ENCODE measurements around the gene MSH5. TPM values are rescaled to one million over a fixed set of nuclear protein-coding genes. Genes with fewer than 3 reads are reported as not detected.
A peak's percentile ranks its signal among the peaks of the same experiment; 100 is the strongest.

The MSH5 gene
- total and polyA plus RNA-seq, 5 donors: 1.8 to 3.2 (median 3.0) TPM

DNA sequence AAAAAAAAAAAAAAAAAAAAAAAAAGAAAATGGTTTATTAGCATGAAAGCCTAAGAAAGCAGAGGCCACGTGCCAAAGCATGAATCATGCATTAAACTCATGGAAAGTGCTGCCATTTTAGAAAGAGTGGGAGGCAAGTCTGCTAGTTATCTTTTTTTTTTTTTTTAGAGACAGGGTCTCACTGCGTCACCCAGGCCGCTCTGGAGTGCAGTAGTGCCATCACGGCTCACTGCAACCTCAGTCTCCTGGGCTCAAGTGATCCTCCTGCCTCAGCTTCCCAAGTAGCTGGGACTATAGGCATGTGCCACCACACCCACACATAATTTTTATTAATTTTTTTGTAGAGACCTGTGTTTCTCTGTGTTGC is 32.2 kb downstream of the MSH5 start:
- Histone ChIP-seq H3K9me3 (ENCODE audit: control insufficient read depth, low read length) (no peaks in the 10 kb centered on the region), H3K4me1 (ENCODE audit: control insufficient read depth, insufficient read depth, low read length) (peaks cover 2% of the 10 kb centered on the region), H3K4me3 (ENCODE audit: low read length) (no peak overlapping the region), H3K27me3 (ENCODE audit: control insufficient read depth, insufficient read depth) (no peaks in the 10 kb centered on the region), H3K27ac (ENCODE audit: low read length) (no peak overlapping the region)
- no peak for ATAC-seq
- intact Hi-C loops (cut with DNase I): loop anchor here in 1 of 4 donors (5.0 kb wide), 1 partner anchor 35 kb away; the partner anchor contains the start of gene CLIC1
- 63% methylated on average over 4 of the region's 4 CpGs for WGBS
- DNase-seq: no peak

DNA sequence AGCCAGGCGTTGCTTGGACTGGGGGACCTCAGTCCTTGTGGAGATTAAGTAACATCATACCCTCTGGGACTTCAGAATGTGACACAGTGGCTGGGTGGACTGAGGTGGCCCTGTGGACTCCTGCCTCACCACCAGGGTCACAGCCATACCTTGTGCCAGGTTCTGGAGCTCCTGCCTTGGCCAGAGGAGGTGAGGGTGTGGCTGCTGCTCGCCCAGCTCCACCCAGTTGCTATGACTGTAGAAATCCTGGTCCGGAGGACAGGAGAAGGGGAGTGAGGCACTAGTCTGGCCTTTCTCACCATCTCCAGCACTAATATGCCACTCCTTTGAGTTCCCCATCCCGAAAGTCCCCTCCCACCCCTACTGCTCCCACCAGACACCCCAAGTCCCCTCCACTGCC is 35.4 kb downstream of the MSH5 start:
- Histone ChIP-seq H3K4me3 (ENCODE audit: low read length) (no peak overlapping the region), H3K27ac (ENCODE audit: low read length) (no peak overlapping the region), H3K9me3 (ENCODE audit: control insufficient read depth, low read length) (no peaks in the 10 kb centered on the region), H3K27me3 (ENCODE audit: control insufficient read depth, insufficient read depth) (no peaks in the 10 kb centered on the region), H3K4me1 (ENCODE audit: control insufficient read depth, insufficient read depth, low read length) (peaks cover 6% of the 10 kb centered on the region)
- DNase-seq (peak in 1 of 3 donors; percentile 13), ATAC-seq (no peak)
- WGBS: 87% methylated on average over 4 of the region's 4 CpGs
- intact Hi-C loops (cut with DNase I): no loop called here

DNA sequence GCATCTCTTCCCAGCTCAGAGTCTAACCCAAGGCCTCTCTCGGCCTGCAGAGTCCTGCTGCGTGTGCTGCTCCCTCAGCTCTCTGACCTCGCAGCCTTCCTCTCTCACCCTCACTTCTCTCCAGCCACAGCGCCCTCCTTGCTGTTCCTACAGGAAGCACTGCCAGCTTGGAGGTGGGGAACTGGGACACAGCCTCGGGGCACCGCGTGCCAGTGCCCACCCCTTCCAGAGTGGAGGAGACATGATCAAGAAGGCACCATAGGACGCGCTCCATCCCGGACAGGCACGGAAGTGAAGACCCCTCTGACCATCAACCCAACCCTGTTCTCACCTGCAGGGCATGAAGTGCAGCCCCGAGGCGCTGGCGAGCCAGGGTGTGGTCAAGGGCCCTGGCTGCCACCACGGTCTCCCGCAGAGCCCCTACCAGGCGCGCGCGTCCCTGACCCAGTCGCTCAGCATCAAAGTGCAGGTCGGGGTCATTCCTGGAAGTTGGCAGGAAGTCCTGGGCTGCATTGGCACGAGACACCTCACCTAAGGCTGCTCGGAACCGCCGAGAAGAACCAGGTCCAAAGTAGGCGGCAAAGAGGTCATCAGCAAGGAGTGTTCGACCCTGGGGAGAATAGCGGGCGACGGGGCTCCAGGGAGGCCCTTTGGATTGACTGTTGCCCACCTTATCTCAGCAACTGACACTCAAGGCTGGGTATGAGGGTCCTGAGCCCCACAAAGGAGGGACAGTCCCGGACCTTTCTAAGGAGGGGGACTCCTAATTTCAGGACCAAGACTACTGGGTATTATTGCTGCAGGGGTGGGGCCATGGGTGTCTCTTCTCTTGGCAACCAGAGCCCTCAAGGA is 36.1 kb downstream of the MSH5 start:
- peak in 1 of 3 donors; percentile 30 for DNase-seq
- no peaks in the 10 kb centered on the region for H3K9me3 ChIP-seq (ENCODE audit: control insufficient read depth, low read length)
- peaks cover 6% of the 10 kb centered on the region for H3K4me1 ChIP-seq (ENCODE audit: control insufficient read depth, insufficient read depth, low read length)
- intact Hi-C loops (cut with DNase I): no loop called here
- no peaks in the 10 kb centered on the region for H3K27me3 ChIP-seq (ENCODE audit: control insufficient read depth, insufficient read depth)
- ATAC-seq: no peak
- no peak overlapping the region for H3K27ac ChIP-seq (ENCODE audit: low read length)
- WGBS: 90% methylated on average over 32 of the region's 32 CpGs
- H3K4me3 ChIP-seq (ENCODE audit: low read length): no peak overlapping the region

DNA sequence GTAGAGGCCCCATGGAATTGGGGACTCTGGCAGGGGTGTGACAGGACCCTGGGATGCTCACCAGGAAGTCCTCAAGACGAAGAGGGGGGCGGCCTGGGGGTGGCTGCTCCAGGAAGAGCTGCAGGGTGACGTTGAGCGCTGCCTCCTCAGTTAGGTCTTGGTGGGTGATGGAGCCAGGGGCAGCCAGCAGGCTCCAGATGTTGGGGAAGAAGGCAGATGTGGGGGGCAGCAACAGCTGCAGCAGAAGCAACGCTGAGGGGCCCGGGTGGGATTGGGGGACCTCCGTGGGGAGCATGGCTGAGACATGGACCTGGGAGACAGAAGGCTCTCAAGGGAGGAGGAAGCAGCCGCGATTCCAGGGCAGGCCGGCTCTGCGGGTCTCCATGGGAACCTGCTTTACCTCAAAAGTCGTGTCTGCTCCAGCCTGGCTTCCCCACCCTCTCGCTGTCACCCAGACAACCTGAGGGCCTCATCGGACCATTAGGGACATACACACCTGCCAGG is 36.7 kb downstream of the MSH5 start:
- Histone ChIP-seq H3K4me1 (ENCODE audit: control insufficient read depth, insufficient read depth, low read length) (peaks cover 6% of the 10 kb centered on the region), H3K27ac (ENCODE audit: low read length) (no peak overlapping the region), H3K9me3 (ENCODE audit: control insufficient read depth, low read length) (no peaks in the 10 kb centered on the region), H3K27me3 (ENCODE audit: control insufficient read depth, insufficient read depth) (no peaks in the 10 kb centered on the region), H3K4me3 (ENCODE audit: low read length) (no peak overlapping the region)
- 43% methylated on average over 14 of the region's 14 CpGs for WGBS
- intact Hi-C loops (cut with DNase I): no loop called here
- ATAC-seq (no peak), DNase-seq (peak in 1 of 3 donors; percentile 35)

DNA sequence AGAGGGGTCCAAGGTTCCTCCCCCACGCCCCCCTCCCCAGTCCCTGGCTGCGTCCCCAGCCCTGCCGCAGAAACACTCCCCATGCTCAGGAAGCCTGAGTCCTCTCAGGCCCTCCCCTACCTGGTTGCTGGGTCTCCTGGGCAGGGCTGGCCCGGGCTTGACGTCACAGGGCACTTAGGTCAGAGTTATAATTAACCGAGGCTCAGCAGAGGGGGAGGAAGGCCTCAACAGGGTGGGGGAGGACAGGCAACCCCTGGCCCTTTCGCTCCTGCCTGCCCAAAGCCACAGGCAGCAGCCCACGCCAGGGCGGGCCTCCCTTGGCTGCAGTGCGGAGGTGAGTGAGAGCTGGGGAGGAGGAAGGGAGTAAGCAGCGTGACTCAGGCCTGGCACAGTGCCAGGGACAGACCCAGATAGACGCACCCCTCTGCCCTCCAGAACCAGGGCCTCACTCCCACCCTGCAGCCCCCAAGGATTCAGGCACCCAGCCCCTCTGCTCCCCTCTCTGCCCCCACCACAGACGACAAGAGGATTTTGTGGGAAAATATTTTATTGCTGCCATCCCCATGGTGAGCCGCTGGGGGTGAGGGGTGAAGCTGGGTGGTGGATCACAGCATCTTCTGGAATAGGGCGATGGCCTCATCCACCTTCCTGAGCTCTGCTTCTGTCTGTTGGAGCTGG is 37.3 kb downstream of the MSH5 start, which contains the start of gene VWA7:
VWA7 (minus strand) TSS at position 340 of the 678 bp plus-strand sequence. CDS start 549 bp downstream, outside the sequence.
- Histone ChIP-seq H3K4me3 (ENCODE audit: low read length) (no peak within 1 kb of the TSS), H3K4me1 (ENCODE audit: control insufficient read depth, insufficient read depth, low read length) (peaks cover 6% of the 10 kb centered on the region), H3K9me3 (ENCODE audit: control insufficient read depth, low read length) (no peaks in the 10 kb centered on the region), H3K27ac (ENCODE audit: low read length) (peak within 1 kb of the TSS; percentile 2), H3K27me3 (ENCODE audit: control insufficient read depth, insufficient read depth) (no peaks in the 10 kb centered on the region)
- ATAC-seq (peak; percentile 77 to 80), DNase-seq (peak; percentile 72 to 85 (median 82))
- 13% methylated on average over 15 of the region's 15 CpGs for WGBS
- intact Hi-C loops (cut with DNase I): no loop called here

DNA sequence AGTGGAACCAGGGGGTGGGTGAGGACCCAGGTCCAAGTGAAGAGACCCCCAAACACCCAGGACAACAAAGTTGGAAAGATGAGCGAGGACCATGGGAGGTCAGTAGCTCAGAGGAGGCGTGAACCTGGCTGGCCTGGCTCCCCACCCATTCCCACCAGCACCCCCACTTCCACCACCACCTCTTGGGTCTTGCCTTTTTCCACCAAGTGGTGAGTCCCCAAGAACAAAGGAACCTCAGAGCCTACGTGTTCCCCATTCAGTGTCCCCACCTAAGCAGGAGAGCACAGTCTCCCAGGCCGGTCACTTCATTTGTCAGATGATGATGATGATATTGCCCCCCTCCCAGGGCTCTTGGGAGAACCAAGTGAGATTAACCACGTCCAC is 37.9 kb downstream of the MSH5 start:
- 94% methylated on average over 5 of the region's 5 CpGs for WGBS
- intact Hi-C loops (cut with DNase I): no loop called here

DNA sequence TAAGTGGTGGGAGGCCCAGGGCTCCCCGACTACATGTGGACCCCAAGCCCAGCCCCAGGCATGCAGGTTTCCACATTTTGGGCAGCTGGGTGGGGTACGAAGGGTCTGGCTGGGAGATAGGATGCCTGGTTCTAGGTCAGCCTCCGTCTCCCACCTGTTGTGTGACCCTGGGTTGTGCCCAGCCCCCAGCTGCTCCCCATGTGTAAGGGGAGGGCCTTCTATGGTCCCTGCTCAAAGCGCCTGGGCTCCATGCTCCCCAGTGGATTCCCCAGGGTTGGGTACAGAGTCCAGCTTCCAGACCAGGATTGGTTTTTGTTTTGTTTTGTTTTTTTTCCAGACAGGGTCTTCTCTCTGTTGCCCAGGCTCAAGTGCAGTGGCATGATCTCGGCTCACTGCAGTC is 38.4 kb downstream of the MSH5 start:
- DNase-seq (peak in 2 of 3 donors; percentile 20 to 40), ATAC-seq (no peak)
- Histone ChIP-seq H3K4me3 (ENCODE audit: low read length) (no peak overlapping the region), H3K9me3 (ENCODE audit: control insufficient read depth, low read length) (no peaks in the 10 kb centered on the region), H3K27ac (ENCODE audit: low read length) (no peak overlapping the region), H3K4me1 (ENCODE audit: control insufficient read depth, insufficient read depth, low read length) (peaks cover 6% of the 10 kb centered on the region), H3K27me3 (ENCODE audit: control insufficient read depth, insufficient read depth) (no peaks in the 10 kb centered on the region)
- intact Hi-C loops (cut with DNase I): no loop called here
- WGBS: 93% methylated on average over 5 of the region's 5 CpGs

More for the DNA sequence above, 37.9 kb downstream of the MSH5 start:
- Histone ChIP-seq H3K27me3 (ENCODE audit: control insufficient read depth, insufficient read depth) (no peaks in the 10 kb centered on the region), H3K27ac (ENCODE audit: low read length) (no peak overlapping the region), H3K4me1 (ENCODE audit: control insufficient read depth, insufficient read depth, low read length) (peaks cover 6% of the 10 kb centered on the region), H3K4me3 (ENCODE audit: low read length) (no peak overlapping the region), H3K9me3 (ENCODE audit: control insufficient read depth, low read length) (no peaks in the 10 kb centered on the region)
- DNase-seq: no peak
- no peak for ATAC-seq

DNA sequence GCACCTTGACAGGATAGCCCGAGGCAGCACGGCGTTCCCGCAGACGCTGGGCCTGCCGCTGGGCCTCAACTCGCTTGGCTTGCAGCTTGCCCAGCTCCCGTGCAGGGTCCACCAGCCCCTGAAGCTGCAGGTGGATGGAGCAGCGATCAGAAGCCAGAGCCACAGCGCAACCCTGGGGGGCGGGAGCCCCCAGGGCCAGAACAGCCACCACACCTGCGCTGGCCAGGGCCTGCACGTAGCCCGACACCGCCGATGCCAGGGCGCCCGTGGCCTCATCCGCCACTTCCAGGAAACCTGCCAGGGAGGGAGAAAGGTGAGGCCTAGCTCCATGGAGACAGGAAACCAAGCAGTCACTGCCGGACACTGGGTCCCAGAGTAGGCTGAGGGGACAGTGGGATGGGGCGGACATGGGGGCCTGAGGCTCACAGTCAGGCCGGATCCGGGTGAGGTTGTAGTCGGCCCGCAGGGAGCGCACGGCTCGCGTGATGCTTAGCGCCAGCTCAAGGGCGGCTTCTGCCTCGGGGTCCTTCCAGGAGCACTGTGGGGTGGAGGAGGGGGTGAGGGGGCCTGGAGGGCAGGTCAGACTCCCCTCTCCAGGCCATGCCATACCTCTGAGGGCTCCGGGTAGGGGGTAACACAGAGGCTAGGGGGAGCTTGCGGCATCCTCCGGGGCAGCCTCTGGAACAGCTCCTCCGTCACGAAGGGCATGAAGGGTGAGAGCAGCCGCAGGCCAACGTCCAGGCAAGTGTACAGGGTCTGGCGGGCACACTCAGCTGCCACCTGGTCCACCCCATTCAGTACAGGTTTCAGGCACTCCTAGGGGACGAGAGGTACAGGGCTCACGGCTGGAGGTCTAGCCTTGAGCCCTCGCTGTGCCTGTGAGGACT is 39.4 kb downstream of the MSH5 start:
- ATAC-seq: no peak
- Histone ChIP-seq H3K27ac (ENCODE audit: low read length) (no peak overlapping the region), H3K27me3 (ENCODE audit: control insufficient read depth, insufficient read depth) (no peaks in the 10 kb centered on the region), H3K9me3 (ENCODE audit: control insufficient read depth, low read length) (no peaks in the 10 kb centered on the region), H3K4me3 (ENCODE audit: low read length) (no peak overlapping the region), H3K4me1 (ENCODE audit: control insufficient read depth, insufficient read depth, low read length) (peaks cover 6% of the 10 kb centered on the region)
- intact Hi-C loops (cut with DNase I): no loop called here
- DNase-seq: peak in 2 of 3 donors; percentile 46 to 60
- 92% methylated on average over 43 of the region's 43 CpGs for WGBS

DNA sequence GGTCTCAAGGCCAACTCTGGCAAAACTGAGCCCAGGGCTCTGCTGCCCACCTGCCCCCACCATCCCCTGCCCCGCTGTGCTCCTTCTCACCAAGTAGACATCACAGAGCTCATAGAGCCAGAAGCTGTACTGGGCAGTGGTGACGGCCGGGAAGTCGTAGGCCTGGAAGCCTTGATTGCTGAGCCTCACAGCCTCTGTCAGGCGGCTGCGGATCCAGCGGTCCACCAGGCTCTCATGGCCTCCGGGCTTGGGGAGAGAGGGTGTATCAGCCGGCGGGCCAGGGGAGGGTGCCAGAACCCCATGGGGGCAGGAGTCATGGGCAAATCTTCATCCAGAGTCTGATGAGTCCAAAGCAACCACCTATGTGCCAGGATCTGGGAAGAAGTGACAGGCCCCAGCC is 40.1 kb downstream of the MSH5 start:
- Histone ChIP-seq H3K4me1 (ENCODE audit: control insufficient read depth, insufficient read depth, low read length) (peaks cover 6% of the 10 kb centered on the region), H3K27ac (ENCODE audit: low read length) (no peak overlapping the region), H3K4me3 (ENCODE audit: low read length) (no peak overlapping the region), H3K27me3 (ENCODE audit: control insufficient read depth, insufficient read depth) (no peaks in the 10 kb centered on the region), H3K9me3 (ENCODE audit: control insufficient read depth, low read length) (no peaks in the 10 kb centered on the region)
- WGBS: 96% methylated on average over 10 of the region's 10 CpGs
- intact Hi-C loops (cut with DNase I): no loop called here
- ATAC-seq (no peak), DNase-seq (peak in 2 of 3 donors; percentile 27 to 45)

DNA sequence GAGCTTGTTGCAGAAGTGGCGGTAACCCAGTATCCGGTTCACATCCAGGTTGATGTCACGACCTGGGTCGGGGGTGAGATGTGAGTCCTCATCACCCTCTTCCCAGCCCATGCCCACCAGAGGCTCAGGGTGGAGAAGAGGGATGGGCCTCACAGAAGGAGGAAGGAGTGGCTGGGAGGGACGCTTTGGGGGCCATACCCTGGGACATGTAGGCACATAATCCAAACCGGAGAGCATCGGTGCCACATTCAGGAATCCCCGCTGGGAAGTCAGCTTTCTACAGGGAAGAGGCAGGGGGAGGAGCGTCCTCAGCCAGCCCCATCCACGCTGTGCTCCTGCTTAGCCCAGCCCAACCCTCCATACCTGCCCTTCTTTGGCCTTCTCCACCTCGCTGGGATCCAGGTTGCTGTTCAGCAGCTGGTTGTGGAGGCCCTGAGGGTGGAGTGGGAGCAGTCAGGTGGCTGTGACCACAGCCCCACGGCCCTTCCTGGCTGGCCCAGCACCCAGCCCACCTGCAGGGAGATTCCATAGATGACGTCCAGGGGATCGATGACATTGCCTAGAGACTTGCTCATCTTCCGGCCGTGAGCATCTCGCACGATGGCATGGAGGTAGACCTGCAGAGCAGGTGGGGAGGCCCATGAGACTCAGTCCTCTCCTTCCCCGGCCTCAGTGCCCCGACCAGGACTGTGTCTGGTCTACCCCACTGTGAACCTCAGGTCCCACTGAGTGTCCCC is 40.9 kb downstream of the MSH5 start:
- Histone ChIP-seq H3K4me3 (ENCODE audit: low read length) (no peak overlapping the region), H3K4me1 (ENCODE audit: control insufficient read depth, insufficient read depth, low read length) (peaks cover 6% of the 10 kb centered on the region), H3K9me3 (ENCODE audit: control insufficient read depth, low read length) (no peaks in the 10 kb centered on the region), H3K27me3 (ENCODE audit: control insufficient read depth, insufficient read depth) (no peaks in the 10 kb centered on the region), H3K27ac (ENCODE audit: low read length) (no peak overlapping the region)
- WGBS: 89% methylated on average over 20 of the region's 20 CpGs
- intact Hi-C loops (cut with DNase I): no loop called here
- ATAC-seq: no peak
- DNase-seq: peak in 2 of 3 donors; percentile 21 to 53
